Fibroblast of villous mesenchyme (primary cell): ENCODE measurements around the gene APC2. TPM values are rescaled to one million over a fixed set of nuclear protein-coding genes. Genes with fewer than 3 reads are reported as not detected.

Source experiments
- DNase-seq: peaks from one replicate; pipeline ENCODE4 v3.0.0-alpha.2; 2010; ENCODE audit warnings: low read depth
- H3K4me3 ChIP-seq: 2 replicates; pipeline ENCODE4 v1.5.1; 2011; ENCODE audit warnings: low read depth, mild to moderate bottlenecking, low read length
- CTCF ChIP-seq: IDR thresholded peaks from 2 replicates; pipeline ENCODE4 v1.5.1; 2012; ENCODE audit warnings: low read depth, mild to moderate bottlenecking, low read length; ENCODE audit not compliant: insufficient read depth
- total RNA-seq: library from RNA; depleted of rRNA; stranded (reverse); fragments of >200 nt; gene quantifications from 2 replicates; pipeline ENCODE4 v1.2.3, GENCODE V29; 2012

Gene APC2
- total RNA-seq, 1 donor, result 0.43 TPM

GRCh38 chr19:1422360-1422759 lies 27.6 kb upstream of the APC2 start:
- peak; percentile 89 for DNase-seq

GRCh38 chr19:1422943-1423342 lies 27.0 kb upstream of the APC2 start:
- DNase-seq, result no peak
- TF ChIP-seq CTCF, result no peak
- no peak overlapping the region for H3K4me3 ChIP-seq

More at GRCh38 chr19:1422360-1422759, 27.6 kb upstream of the APC2 start:
- TF ChIP-seq CTCF, result no peak
- no peak overlapping the region for H3K4me3 ChIP-seq

- H3K4me3 ChIP-seq, result no peak overlapping the region
- DNase-seq, result no peak
- TF ChIP-seq CTCF, result no peak
Measured at GRCh38 chr19:1423436-1424191, 26.3 kb upstream of the APC2 start.

GRCh38 chr19:1424192-1424955 lies 25.5 kb upstream of the APC2 start:
- no peak for DNase-seq
- no peak overlapping the region for H3K4me3 ChIP-seq
- TF ChIP-seq CTCF, result no peak

GRCh38 chr19:1425102-1425837 lies 24.7 kb upstream of the APC2 start:
- H3K4me3 ChIP-seq, result no peak overlapping the region
- DNase-seq, result no peak
- TF ChIP-seq CTCF, result no peak

GRCh38 chr19:1425902-1426301 lies 24.0 kb upstream of the APC2 start:
- TF ChIP-seq CTCF, result no peak
- no peak for DNase-seq
- no peak overlapping the region for H3K4me3 ChIP-seq
